Suprapubic skin (tissue), 3 donors: ENCODE results near the gene CLDN20.

Experiments used
- CTCF ChIP-seq, 2 donors: fragments of 200-600 bp in 1 of 2; fragments of 450-650 bp in 1 of 2; sonication (generic) in 1 of 2; IDR thresholded peaks; one replicate each; pipeline ENCODE4 v1.5.1; 2016 to 2019; ENCODE audit warnings: antibody characterized with exemption in 2 of 2, mild to moderate bottlenecking in 1 of 2, moderate library complexity in 1 of 2
- POLR2AphosphoS5 ChIP-seq, 3 donors: sonication (generic); formaldehyde crosslinking; IDR thresholded peaks; one replicate each; pipeline ENCODE4 v1.6.1; 2017; ENCODE audit warnings: antibody characterized with exemption in 3 of 3

DNA sequence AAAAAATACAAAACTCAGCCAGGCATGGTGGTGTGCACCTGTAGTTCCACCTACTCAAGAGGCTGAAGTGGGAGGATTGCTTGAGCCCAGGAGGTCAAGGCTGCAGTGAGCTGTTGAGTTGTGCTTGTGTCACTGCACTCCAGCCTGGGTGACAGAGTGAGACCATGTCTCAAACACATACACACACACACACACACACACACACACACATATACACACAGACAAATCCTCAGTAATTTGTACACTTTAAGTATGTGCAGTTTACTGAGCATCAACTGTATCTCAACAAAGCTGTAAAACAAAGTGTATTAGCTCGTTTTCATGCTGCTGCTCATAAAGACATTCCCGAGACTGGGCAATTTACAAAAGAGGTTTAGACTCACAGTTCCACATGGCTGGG lies 43.1 kb downstream of the CLDN20 start:
- no peak for TF ChIP-seq CTCF (IDR thresholded peaks at IDR 0.05)
- no peak for TF ChIP-seq POLR2AphosphoS5 (IDR thresholded peaks at IDR 0.05)
